ENCODE measurements around the gene FOXL2NB. TPM values are rescaled to one million over a fixed set of nuclear protein-coding genes. Genes with fewer than 3 reads are reported as not detected.

FOXL2NB gene
- total RNA-seq, 1 donor from 2014 or later: under 0.01 TPM

GRCh38 chr3:138913766-138914165, 33.3 kb upstream of the FOXL2NB start:
- DNase-seq (ENCODE audit: low read depth) (no peak), FAIRE-seq (no peak)
- TF ChIP-seq CTCF (IDR thresholded peaks at IDR 0.05; ENCODE audit: insufficient read depth, low read length, severe bottlenecking): no peak
- Histone ChIP-seq H3K36me3 (ENCODE audit: control insufficient read depth, insufficient read depth, low read length) (no peaks in the 10 kb centered on the region), H3K4me3 (ENCODE audit: low read depth, low read length) (no peak overlapping the region), H3K27me3 (ENCODE audit: control insufficient read depth, insufficient read depth, low read length) (no peaks in the 10 kb centered on the region)

- DNase-seq (ENCODE audit: low read depth): peak; percentile 75
- no peak for FAIRE-seq
- no peaks in the 10 kb centered on the region for H3K27me3 ChIP-seq (ENCODE audit: control insufficient read depth, insufficient read depth, low read length)
- no peak for TF ChIP-seq CTCF (IDR thresholded peaks at IDR 0.05; ENCODE audit: insufficient read depth, low read length, severe bottlenecking)
- H3K36me3 ChIP-seq (ENCODE audit: control insufficient read depth, insufficient read depth, low read length): no peaks in the 10 kb centered on the region
- H3K4me3 ChIP-seq (ENCODE audit: low read depth, low read length): peak overlapping the region; percentile 76
These were observed 32.0 kb upstream of the FOXL2NB start for GRCh38 chr3:138914870-138915502.

GRCh38 chr3:138915503-138916498, 31.2 kb upstream of the FOXL2NB start:
- FAIRE-seq: no peak
- peak; percentile 85 for TF ChIP-seq CTCF (IDR thresholded peaks at IDR 0.05; ENCODE audit: insufficient read depth, low read length, severe bottlenecking)
- peak; percentile 62 for DNase-seq (ENCODE audit: low read depth)
- H3K27me3 ChIP-seq (ENCODE audit: control insufficient read depth, insufficient read depth, low read length): no peaks in the 10 kb centered on the region
- no peaks in the 10 kb centered on the region for H3K36me3 ChIP-seq (ENCODE audit: control insufficient read depth, insufficient read depth, low read length)
- H3K4me3 ChIP-seq (ENCODE audit: low read depth, low read length): peak overlapping the region; percentile 76

GRCh38 chr3:138916824-138917223, 30.2 kb upstream of the FOXL2NB start:
- no peak overlapping the region for H3K4me3 ChIP-seq (ENCODE audit: low read depth, low read length)
- TF ChIP-seq CTCF (IDR thresholded peaks at IDR 0.05; ENCODE audit: insufficient read depth, low read length, severe bottlenecking): no peak
- DNase-seq (ENCODE audit: low read depth) (peak; percentile 54), FAIRE-seq (no peak)
- no peaks in the 10 kb centered on the region for H3K36me3 ChIP-seq (ENCODE audit: control insufficient read depth, insufficient read depth, low read length)
- no peaks in the 10 kb centered on the region for H3K27me3 ChIP-seq (ENCODE audit: control insufficient read depth, insufficient read depth, low read length)

- no peaks in the 10 kb centered on the region for H3K27me3 ChIP-seq (ENCODE audit: control insufficient read depth, insufficient read depth, low read length)
- H3K4me3 ChIP-seq (ENCODE audit: low read depth, low read length): no peak overlapping the region
- DNase-seq (ENCODE audit: low read depth) (no peak), FAIRE-seq (no peak)
- no peak for TF ChIP-seq CTCF (IDR thresholded peaks at IDR 0.05; ENCODE audit: insufficient read depth, low read length, severe bottlenecking)
- no peaks in the 10 kb centered on the region for H3K36me3 ChIP-seq (ENCODE audit: control insufficient read depth, insufficient read depth, low read length)
These were observed 27.7 kb upstream of the FOXL2NB start for GRCh38 chr3:138919325-138919724.

Measured in bronchial epithelial cell (primary cell).